GM19351 (cell line): ENCODE measurements around the gene ARHGDIG.

Experiments
- ATAC-seq: cut with Tn5 transposase; IDR thresholded peaks from one replicate; pipeline ENCODE4 v1.9.1; 2021; ENCODE audit warnings: mild to moderate bottlenecking, moderate library complexity; ENCODE audit not compliant: unreplicated experiment

The ARHGDIG gene

DNA sequence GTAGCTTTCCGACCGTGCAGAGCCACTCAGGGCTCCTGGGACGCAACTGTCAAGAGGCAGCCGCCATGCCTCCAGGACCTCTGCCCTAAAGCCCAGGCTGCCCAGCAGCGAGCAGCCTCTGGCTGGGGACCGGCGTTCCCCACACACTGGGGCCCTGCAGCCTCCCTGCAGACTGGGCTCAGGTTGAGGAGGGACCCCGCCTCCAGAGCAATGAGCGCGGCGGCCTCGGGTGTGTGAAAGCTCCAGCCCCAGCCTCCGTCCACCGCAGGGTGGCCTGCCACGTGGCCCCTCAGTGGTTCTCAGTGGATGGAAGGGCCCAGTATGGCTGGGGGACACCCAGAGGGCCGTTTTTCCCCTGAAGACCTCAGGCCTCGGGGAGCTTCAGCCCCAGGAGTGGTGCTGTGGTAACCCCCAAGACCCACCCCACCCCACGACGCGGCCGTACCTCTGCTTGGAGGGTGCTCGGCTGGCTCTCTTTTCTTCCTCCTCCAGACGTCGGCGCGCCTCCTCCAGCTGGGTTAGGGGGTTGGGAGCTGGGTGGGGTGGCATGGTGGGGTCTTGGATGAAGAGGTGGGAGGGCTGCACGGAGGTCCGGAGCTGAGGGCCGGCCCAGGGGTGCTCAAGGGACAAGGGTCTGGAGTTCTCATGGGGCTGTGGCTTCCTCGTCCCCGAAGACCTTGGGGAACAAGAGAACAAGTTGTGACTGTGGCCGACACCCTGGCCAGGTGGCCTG is 12.8 kb downstream of the ARHGDIG start:
- no peak for ATAC-seq

DNA sequence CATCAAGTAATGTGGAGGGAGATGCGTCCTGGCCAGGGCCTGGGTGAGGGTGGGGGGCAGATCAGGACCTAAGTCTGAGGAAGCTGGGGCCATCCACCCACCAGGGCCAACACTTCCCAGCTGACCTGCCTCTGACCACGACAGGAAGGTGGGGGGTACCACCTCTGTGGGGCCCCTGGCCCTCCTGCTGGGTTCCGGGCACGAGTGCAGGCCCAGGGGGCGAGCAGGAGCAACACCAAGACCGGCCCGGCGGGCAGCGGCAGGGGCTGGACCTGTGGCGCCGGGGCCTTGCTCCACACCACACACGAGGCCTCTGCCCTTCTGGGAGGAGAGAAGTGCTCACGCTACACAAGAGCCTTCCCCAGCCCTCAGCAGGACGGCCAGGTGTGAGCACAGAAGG is 15.9 kb downstream of the ARHGDIG start:
- ATAC-seq = no peak

DNA sequence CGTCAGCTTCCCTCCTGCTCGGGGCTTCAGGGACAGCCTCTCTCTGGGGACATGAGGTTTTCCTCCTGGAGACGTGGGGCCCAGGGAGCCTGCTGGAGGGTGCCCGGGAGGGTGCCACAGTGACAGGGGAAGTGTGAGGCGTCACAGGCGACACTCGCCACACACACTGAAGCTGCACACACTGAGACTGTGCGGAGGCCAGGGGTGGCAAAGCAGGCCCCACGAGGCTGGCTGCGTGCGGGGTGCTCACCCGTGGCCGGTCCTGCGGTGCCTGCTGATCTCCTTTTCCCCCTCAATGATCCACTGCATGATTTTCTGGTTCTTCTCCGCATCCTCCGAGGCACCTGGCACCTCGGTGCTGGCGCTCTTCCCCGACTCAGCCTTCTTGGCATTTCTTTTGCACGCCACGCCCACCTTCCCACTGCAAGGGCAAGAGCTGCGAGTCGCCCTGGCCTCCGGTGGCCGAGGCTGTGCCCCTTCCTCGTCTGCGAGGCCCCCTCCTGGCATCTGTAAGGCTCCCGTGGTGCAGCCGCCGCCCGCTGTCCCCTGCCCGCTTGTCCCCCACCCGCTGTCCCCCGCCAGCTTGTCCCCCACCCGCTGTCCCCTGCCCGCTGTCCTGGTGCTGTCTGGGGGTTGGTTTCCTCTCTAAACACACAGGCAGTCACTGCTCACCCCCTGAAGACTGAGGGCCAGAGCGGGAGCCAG is 16.6 kb downstream of the ARHGDIG start:
- ATAC-seq = no peak

DNA sequence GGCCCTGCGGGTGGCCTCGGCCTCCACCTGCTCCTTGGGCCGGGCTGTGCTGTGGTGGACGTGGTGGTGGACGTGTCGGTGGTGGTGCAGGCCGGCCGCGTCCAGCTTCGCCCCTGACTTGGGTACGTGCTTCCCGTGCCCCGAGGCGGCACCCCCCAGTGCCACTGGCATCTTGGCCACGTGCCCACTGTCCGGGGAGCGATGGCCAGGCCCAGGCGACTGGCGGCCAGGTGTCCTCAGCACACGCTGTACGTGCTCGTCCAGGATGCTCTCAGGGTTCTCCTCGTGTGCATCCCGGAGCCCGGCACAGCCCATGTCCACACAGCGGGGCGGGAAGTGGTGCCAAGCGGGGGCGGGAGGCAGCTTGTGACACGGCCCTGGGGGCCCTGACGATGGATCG is 17.4 kb downstream of the ARHGDIG start:
- ATAC-seq = no peak

DNA sequence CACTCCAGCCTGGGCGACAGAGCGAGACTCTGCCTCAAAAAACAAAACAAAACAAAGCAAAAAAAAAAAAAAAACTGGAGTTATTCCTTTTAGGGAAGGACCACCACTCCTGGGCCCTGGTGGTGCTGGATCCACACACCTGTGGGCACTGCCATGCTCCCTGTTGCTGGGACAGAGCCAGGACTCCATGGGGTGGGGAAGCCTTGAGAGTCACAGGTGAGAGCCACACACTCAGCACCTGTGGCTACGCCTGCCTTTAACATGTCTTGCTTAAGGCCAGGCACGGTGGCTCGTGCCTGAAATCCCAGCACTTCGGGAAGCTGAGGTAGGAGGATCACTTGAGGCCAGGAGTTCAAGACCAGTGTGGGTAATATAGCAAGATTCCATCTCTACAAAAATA is 20.8 kb downstream of the ARHGDIG start:
- no peak for ATAC-seq

DNA sequence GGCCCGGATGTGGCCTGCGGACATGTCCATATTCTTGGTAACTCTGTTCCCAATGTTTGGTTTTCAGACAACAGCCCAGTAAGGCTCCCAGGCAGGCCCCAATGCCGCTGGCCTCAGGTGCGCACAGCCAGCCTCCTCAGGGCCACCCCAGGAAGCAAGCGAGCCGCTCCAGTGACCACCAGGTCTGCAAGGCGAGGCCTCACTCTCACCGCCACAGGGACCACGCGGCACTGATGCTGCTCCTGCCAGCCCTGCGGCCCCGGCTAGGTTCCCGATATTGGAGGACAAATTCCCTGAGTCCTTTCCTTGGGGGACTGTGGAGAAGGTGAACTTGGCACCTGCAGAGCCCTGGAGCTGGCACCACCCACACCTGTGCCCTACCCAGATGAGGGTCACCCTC is 21.6 kb downstream of the ARHGDIG start:
- ATAC-seq = no peak

DNA sequence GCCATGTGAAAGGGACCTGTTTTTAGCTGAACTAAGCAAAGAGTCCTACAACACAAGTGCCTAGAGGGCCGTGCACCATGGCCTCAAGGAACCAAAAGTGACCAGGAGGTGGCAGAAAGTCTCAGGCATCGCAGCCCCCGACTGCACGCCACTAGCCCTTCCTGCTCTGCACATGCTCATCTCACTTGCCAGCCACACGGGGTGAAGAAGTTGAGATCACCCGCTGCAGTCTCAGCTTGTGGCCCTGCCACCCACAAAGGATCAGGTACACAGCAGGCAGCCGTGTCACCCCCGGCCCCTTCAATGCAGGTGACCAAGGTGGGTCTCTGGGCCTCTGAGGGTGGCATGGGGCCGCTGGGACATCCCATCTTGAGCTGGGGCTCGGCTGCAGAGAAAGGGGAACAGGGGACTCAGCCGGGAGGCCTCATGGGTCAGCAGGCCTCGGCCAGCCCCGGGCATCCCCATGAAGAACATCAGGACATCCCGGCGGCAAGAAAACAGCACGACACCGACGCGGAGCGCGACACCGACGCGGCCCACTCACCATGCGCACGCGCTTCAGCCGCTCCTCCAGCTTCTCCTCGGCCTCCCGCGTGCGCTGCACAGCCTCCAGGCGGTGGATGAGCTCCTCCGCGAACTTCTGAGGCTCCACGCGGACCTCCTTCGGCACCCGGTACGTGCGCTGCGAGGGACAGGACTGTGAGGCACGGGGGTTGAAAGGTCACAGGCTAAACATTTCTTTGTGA is 23.5 kb downstream of the ARHGDIG start:
- no peak for ATAC-seq

DNA sequence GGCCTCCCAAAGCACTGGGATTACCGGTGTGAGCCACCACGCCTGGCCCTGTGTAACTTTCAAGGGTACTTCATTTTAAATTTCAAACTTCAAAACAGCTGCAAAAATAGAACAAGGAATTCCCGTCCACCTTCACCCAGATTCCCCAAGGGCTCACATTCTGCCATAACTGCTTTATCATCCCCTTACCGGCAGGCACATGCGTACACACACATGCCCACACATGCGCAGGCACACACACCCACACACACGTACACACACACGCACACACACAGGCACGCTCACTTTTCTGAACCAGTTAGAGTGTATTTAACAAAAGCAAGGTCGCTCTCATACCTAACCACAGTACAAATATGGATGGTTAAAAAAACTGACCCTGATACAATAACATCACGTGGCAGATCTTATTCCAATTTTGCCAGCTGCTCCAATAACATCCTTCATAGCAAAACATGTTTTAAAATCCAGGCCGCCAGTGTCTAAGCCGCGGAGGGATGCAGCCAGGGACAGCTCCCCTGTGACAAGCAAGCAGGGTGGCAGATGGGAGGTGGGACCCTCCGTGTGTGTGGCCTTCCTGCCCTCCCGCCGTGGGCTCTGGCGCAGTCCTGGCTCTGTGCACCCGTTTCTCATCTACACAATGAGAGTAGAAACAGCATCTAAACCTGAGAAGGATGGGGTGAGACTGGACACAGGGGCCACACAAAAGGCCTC is 25.7 kb downstream of the ARHGDIG start:
- no peak for ATAC-seq

DNA sequence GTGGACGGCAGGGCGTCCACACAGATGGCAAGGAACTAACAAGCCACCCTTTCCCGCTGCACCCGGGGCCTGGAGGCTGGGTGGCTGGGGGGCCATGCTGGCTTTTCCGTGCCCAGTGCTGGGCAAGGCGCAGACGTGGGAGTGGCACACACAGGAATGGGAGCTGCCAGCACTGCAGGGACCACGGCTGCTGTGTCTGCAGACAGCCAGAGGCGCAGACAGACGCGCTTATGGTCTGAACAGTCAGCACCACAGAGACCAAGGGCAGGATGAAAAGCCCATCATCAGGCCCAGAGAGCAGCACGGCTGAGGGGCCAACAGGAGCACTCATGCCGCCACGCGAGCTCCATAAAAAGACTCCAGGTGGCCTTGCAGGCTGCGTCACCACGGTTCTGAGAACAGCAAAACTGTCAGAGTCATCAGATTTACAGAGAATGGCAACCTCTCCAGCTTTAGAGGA is 26.6 kb downstream of the ARHGDIG start:
- no peak for ATAC-seq

DNA sequence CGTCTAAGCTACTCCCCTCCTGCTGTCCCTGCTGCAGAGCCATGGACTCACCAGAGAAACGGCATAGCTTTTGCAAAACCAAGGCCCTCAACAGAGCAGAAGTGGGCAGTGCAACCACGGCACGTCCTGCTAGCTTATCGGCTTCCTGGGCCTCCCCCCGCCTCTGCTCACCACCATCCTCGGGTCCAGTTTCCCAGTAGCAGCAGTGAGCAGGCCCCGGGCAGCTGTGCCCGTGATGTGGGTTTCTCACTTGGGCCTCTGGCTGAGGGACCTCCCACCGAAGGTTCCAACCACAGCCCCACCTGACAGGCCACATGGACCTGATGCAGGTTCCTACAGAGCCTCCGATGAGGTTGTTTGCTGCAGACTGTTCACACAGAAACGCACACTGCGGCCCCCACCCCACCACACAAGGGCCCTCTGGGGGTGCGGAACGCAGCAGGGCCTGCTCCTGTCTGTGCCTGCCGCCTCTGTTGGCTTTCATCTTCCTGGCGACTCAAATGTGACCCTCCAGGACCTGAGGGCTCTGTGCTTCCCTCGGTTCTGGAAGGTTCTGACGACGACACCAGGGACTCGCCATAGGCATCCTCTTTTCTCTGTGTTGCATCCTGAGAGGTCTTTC is 27.4 kb downstream of the ARHGDIG start:
- ATAC-seq = no peak

DNA sequence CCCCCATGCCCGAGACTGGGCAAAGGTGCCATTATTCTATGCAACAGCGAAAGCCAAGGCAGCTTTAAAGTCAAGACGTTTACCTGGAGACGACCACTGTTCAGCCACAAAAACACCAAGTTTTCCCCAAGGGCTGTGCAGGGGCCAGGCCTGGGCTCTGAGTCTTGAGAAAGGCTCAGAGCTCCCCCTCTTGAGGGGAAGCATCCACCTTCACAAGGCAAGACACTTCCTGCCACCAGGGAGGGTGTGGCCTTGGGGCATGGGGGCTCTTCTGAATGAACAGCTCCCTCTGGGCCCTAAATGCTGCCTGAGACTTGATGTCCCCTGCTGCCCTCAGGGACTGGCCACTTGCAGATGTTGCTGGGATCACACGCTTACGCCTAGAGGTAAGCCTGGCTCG is 29.1 kb downstream of the ARHGDIG start:
- ATAC-seq = no peak

DNA sequence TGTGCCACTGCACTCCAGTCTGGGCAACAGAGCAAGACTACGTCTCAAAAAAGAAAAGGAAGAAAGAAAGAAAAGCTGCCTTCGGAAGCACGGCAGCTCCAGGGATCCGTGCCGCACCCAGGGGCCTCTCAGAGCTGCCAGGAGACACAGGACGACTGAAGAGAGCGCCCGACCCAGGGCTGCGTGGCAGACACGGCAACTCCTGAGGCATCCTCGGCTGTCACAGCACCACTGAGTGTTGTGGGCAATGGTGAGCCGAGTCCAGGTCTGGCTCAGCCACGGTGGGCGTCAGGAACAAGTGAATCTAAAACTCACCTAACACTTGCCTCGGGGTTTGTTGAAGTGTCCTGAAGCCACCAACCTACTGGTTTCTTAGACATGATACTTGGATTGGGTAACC is 31.3 kb downstream of the ARHGDIG start:
- ATAC-seq = no peak

DNA sequence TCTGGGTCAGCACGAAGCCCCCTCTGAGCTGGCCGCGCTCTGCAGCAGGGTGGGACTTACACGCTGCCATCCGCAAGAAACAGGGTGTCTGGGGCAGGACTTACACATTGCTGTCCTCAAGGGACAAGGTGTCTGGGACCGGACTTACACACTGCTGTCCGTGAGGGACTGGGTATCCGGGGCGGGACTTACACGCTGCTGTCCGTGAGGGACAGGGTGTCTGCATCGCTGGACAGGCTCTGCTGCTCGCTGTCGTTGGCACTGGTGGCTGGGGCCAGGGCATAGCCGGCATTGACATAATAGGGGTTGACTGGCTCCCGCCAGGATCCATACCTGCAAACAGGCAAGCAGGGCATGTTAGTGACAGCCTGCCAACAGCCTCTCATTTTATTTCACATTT is 34.0 kb downstream of the ARHGDIG start:
- ATAC-seq = no peak

DNA sequence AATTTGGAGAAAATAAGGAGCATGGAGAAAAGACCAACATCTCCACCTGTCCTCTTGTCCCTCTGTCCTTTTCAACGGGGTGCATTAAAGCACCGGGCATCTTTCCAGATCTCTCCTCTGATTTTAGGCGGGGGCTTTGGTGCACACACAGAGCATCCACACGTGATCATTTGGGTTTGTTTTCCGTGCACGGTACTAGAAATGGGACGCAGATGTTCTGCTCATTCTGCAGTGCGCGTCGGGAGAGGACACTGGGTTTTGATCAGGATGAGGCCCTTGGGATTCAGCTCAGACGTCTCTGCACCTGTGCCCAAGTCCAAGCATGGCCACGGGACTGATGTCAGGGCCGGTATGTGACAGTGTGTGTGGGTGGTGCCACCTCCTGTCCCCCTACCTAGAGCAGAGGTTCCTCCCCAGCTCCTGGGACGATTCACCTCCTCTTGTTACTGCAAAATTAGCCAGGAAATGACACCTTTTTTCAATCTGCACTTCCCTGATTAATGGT is 34.5 kb downstream of the ARHGDIG start:
- ATAC-seq = no peak

DNA sequence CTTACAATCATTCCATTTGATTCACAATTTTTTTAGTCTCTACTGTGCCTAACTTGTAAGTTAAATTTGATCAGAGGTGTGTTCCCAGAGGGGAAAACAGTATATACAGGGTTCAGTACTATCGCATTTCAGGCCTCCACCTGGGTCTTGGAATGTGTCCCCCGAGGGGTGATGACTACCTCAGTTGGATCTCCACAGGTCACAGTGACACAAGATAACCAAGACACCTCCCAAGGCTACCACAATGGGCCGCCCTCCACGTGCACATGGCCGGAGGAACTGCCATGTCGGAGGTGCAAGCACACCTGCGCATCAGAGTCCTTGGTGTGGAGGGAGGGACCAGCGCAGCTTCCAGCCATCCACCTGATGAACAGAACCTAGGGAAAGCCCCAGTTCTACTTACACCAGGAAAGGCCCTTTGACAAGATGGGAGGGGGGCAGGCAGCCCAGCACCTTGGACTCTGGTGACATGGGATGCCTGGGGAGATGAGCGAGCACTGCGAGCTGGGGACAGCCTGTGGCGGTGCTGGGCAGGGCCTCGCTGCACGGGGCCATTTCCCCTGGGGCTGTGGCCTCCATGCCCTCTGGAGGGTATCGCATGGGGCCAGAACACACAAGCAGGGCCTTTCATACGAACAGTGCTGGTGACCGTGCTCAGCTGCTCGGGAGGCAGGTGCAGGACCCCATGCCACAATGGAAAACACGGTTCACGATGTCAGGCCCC is 36.5 kb downstream of the ARHGDIG start:
- ATAC-seq = no peak

DNA sequence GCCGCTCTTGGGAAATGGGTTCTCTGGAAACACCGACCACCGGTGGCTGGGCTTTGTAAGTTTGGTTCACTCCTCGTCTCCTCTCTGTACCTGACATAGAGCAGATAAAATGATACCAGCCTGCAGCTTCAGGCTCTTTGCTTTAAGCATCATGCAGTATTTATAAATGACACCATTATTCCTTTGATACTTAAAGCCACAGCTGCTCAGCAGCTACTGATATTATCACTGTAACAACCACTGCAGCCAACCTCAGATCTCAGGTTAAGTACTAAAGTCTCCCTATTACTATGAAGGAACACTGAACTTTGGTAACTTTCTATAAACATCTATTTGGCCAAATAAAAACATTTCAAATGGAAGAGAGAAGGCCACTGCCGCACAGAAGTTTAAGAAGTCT is 37.2 kb downstream of the ARHGDIG start:
- ATAC-seq = no peak

DNA sequence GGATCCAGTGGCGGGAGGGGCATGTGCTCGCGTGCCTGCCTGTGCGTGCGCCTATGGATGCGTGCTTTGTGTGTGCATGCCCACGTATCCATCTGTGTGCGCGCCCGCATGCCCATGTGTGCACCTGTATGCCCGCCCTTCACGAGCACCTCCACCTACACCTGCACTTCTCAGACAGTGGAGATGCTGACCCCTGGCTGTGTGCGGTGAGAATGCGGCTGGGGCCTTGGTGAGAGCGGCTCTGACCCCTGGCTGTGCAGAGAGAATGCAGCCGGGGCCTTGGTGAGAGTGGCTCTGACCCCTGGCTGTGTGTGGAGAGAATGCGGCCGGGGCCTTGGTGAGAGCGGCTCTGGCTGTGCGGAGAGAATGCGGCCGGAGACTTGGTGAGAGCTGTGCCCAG is 38.2 kb downstream of the ARHGDIG start:
- no peak for ATAC-seq

DNA sequence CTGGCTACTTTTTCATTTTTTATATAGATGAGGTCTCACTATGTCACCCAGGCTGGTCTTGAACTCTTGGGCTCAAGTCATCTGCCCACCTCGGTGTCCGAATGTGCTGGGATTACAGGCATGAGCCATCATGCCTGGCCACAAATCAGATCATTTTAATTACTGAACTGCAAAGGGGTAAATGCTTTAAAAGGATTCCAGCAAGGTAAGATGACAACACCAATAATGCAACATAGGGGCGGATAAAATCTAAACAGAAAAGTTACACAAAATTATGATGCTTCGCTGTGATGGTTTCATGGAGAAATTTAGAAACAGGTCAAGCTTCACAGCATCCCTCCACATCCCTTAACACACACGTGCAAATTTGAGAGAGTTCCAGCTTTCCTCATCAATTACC is 39.8 kb downstream of the ARHGDIG start:
- ATAC-seq = no peak

DNA sequence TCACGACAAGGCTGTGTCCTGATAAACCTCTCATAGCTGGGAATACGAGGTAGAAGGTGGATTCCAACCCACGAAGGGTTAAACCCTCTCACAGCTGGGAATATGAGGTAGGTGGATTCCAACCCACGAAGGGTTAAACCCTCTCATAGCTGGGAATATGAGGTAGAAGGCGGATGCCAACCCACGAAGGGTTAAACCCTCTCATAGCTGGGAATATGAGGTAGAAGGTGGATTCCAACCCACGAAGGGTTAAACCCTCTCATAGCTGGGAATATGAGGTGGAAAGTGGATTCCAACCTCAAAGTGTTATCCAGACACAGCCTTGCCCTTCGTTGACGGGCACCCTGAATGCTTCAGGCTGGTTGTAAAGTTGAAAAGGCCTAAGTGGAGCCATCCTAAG is 41.1 kb downstream of the ARHGDIG start:
- ATAC-seq = no peak
